Measurements from ENCODE around the gene ZSCAN5B.

- TF ChIP-seq CTCF (IDR thresholded peaks at IDR 0.05) (no peak), GATA3 (IDR thresholded peaks at IDR 0.05; ENCODE audit: borderline replicate concordance) (no peak), TP53 (CRISPR knock-in tag; IDR thresholded peaks at IDR 0.05) (no peak), BHLHE40 (IDR thresholded peaks at IDR 0.05; ENCODE audit: low read depth, low read length) (no peak)
Observed at GRCh38 chr19:56162258-56162657, 35.3 kb downstream of the ZSCAN5B start.
